H1 (cell line): ENCODE results near the gene DEAF1. TPM values are rescaled to one million over a fixed set of nuclear protein-coding genes. Genes with fewer than 3 reads are reported as not detected.

ENCODE experiments used
- CTCF ChIA-PET: fragments of 300-600 bp; sonication (Branson Sonifier 250); formaldehyde crosslinking; loops from one replicate; lab custom pipeline; 2021; ENCODE audit not compliant: partially characterized antibody; lab: Charles Lee
- POLR2A ChIA-PET: fragments of 300-600 bp; sonication (Branson Sonifier 250); formaldehyde crosslinking; loops from one replicate; lab custom pipeline; 2021; ENCODE audit warnings: inconsistent platforms; ENCODE audit not compliant: partially characterized antibody; lab: Charles Lee
- DNase-seq, 2 experiments: peaks; one replicate each; pipeline versions ENCODE4 v3.0.0 to v3.0.0-alpha.2; 2010 to 2022; ENCODE audit warnings: low spot score in 2 of 2, low read depth in 1 of 2, mixed read lengths in 1 of 2
- FAIRE-seq: peaks from 2 replicates; lab custom pipeline; 2011; peaks lifted over from hg19 to GRCh38; lab: Jason Lieb, UNC
- H2AFZ ChIP-seq: 2 replicates; pipeline ENCODE4 v1.8.1; 2012; ENCODE audit warnings: low read length, inconsistent platforms
- H2AK5ac ChIP-seq: 2 replicates; pipeline ENCODE4 v1.6.1; 2013; ENCODE audit warnings: low read depth, low read length
- H2BK120ac ChIP-seq: replicated peaks from 2 replicates; pipeline ENCODE3; 2013; ENCODE audit warnings: low read depth, low read length, inconsistent platforms
- H2BK12ac ChIP-seq: 2 replicates; pipeline ENCODE4 v1.6.1; 2013; ENCODE audit warnings: low read depth, low read length
- H2BK15ac ChIP-seq: 2 replicates; pipeline ENCODE4 v1.6.1; 2013; ENCODE audit warnings: low read length
- H2BK20ac ChIP-seq: 2 replicates; pipeline ENCODE4 v1.6.1; 2013; ENCODE audit warnings: low read length
- H2BK5ac ChIP-seq: 2 replicates; pipeline ENCODE4 v1.6.1; 2013; ENCODE audit warnings: low read depth, low read length
- H3K14ac ChIP-seq: 2 replicates; pipeline ENCODE4 v1.6.1; 2013; ENCODE audit warnings: inconsistent platforms; ENCODE audit not compliant: insufficient read length
- H3K18ac ChIP-seq: 2 replicates; pipeline ENCODE4 v1.6.1; 2013; ENCODE audit warnings: low read length; ENCODE audit errors: extremely low read depth
- H3K23ac ChIP-seq: 2 replicates; pipeline ENCODE4 v1.6.1; 2013; ENCODE audit warnings: inconsistent platforms; ENCODE audit not compliant: insufficient read length
- H3K23me2 ChIP-seq: 2 replicates; pipeline ENCODE4 v1.6.1; 2013; ENCODE audit warnings: low read depth, low read length
- H3K27ac ChIP-seq: 2 replicates; pipeline ENCODE4 v1.6.1; 2011; ENCODE audit warnings: low read depth, low read length, inconsistent platforms
- H3K27me3 ChIP-seq, 4 experiments: replicated peaks in 1 of 4; 1 replicate in 1 of 4; 2 replicates in 3 of 4; pipeline versions ENCODE4 v1.6.1 to v1.8.1; 2011 to 2013; ENCODE audit warnings: low read length in 3 of 4, mild to moderate bottlenecking in 3 of 4, inconsistent platforms in 2 of 4, mixed read lengths in 2 of 4, moderate library complexity in 1 of 4; ENCODE audit not compliant: control insufficient read depth in 3 of 4, insufficient read depth in 3 of 4; ENCODE audit errors: extremely low read depth in 1 of 4
- H3K36me3 ChIP-seq, 4 experiments: 2 replicates each; pipeline versions ENCODE4 v1.6.1 to v1.8.1; 2011 to 2013; ENCODE audit warnings: mild to moderate bottlenecking in 4 of 4, low read length in 3 of 4, moderate library complexity in 2 of 4, control low read depth in 1 of 4, inconsistent platforms in 1 of 4; ENCODE audit not compliant: insufficient read depth in 4 of 4, control insufficient read depth in 2 of 4
- H3K4ac ChIP-seq: replicated peaks from 2 replicates; pipeline ENCODE3; 2013; ENCODE audit warnings: low read length, low read depth, mixed read lengths, inconsistent platforms; ENCODE audit not compliant: insufficient read length
- H3K4me1 ChIP-seq, 4 experiments: replicated peaks in 1 of 4; 1 replicate in 1 of 4; 2 replicates in 3 of 4; pipeline versions ENCODE4 v1.6.1 to v1.8.1; 2011 to 2013; ENCODE audit warnings: low read length in 3 of 4, inconsistent platforms in 2 of 4, mixed read lengths in 1 of 4; ENCODE audit not compliant: insufficient read depth in 4 of 4, control insufficient read depth in 3 of 4
- H3K4me2 ChIP-seq, 2 experiments: 2 replicates each; pipeline versions ENCODE4 v1.6.1 to v1.8.1; 2011 to 2013; ENCODE audit warnings: low read depth in 2 of 2, low read length in 2 of 2, control low read depth in 1 of 2, inconsistent platforms in 1 of 2, mild to moderate bottlenecking in 1 of 2; ENCODE audit not compliant: insufficient read depth in 1 of 2
- H3K4me3 ChIP-seq, 4 experiments: fragments of 200-600, 300-600 bp in 1 of 4; sonication (generic), shearing (Covaris generic), sonication (Bioruptor Twin) in 1 of 4; 2 replicates each; pipeline versions ENCODE4 v1.5.1 to v1.8.1; 2011 to 2016; ENCODE audit warnings: low read length in 4 of 4, low read depth in 3 of 4, control low read depth in 2 of 4, inconsistent platforms in 2 of 4, mild to moderate bottlenecking in 2 of 4, mixed read lengths in 1 of 4, moderate library complexity in 1 of 4; ENCODE audit not compliant: insufficient read depth in 2 of 4; ENCODE audit errors: extremely low read depth in 1 of 4
- H3K56ac ChIP-seq: replicated peaks from 2 replicates; pipeline ENCODE3; 2013; ENCODE audit warnings: low read depth, mild to moderate bottlenecking, mixed read lengths, low read length, inconsistent platforms; ENCODE audit not compliant: insufficient read length
- H3K79me1 ChIP-seq: 2 replicates; pipeline ENCODE4 v1.6.1; 2013; ENCODE audit warnings: low read depth, low read length, control low read depth
- H3K79me2 ChIP-seq, 2 experiments: 2 replicates each; pipeline versions ENCODE4 v1.6.1 to v1.8.1; 2012 to 2013; ENCODE audit warnings: low read length in 2 of 2, mild to moderate bottlenecking in 2 of 2, inconsistent platforms in 1 of 2; ENCODE audit not compliant: insufficient read depth in 2 of 2, control insufficient read depth in 1 of 2
- H3K9ac ChIP-seq, 4 experiments: replicated peaks in 1 of 4; 1 replicate in 1 of 4; 2 replicates in 3 of 4; pipeline versions ENCODE4 v1.6.1 to v1.8.1; 2011 to 2013; ENCODE audit warnings: low read depth in 3 of 4, low read length in 3 of 4, control low read depth in 2 of 4, mild to moderate bottlenecking in 2 of 4, moderate library complexity in 2 of 4, inconsistent platforms in 1 of 4; ENCODE audit errors: extremely low read depth in 1 of 4
- H3K9me3 ChIP-seq, 2 experiments: 2 replicates each; pipeline versions ENCODE4 v1.6.1 to v1.8.1; 2012 to 2013; ENCODE audit warnings: mild to moderate bottlenecking in 2 of 2, moderate library complexity in 2 of 2, control low read depth in 1 of 2, inconsistent platforms in 1 of 2, low read depth in 1 of 2, low read length in 1 of 2, mixed read lengths in 1 of 2; ENCODE audit not compliant: insufficient read depth in 2 of 2
- H4K20me1 ChIP-seq, 2 experiments: replicated peaks in 1 of 2; 2 replicates each; pipeline versions ENCODE3 to v1.8.1; 2011 to 2013; ENCODE audit warnings: inconsistent platforms in 2 of 2, low read length in 2 of 2, mild to moderate bottlenecking in 1 of 2; ENCODE audit not compliant: insufficient read depth in 2 of 2, control insufficient read depth in 1 of 2
- H4K5ac ChIP-seq: 2 replicates; pipeline ENCODE4 v1.6.1; 2013; ENCODE audit warnings: low read length, low read depth, mixed read lengths, inconsistent platforms; ENCODE audit not compliant: insufficient read length
- H4K8ac ChIP-seq: 2 replicates; pipeline ENCODE4 v1.8.0; 2013; ENCODE audit warnings: mild to moderate bottlenecking, moderate library complexity, low read length, inconsistent platforms; ENCODE audit not compliant: insufficient read depth; ENCODE audit errors: extremely low read depth
- H4K91ac ChIP-seq: replicated peaks from 2 replicates; pipeline ENCODE3; 2013; ENCODE audit warnings: low read length, mixed read lengths, inconsistent platforms; ENCODE audit not compliant: insufficient read length
- WGBS, 2 experiments: shearing (Covaris generic) in 1 of 2; methylation state at CpG; one replicate each; pipeline versions ENCODE4 v1.1.6 to v1.1.7; 2013 to 2015; ENCODE audit warnings: low lambda C conversion rate in 2 of 2, mixed read lengths in 2 of 2, inconsistent platforms in 1 of 2, low coverage in 1 of 2, missing lambda C conversion rate in 1 of 2; ENCODE audit not compliant: insufficient replicate concordance in 2 of 2, insufficient coverage in 1 of 2, insufficient read length in 1 of 2; ENCODE audit errors: extremely low coverage in 1 of 2, missing lambda C conversion rate in 1 of 2; 5-methylcytosine and 5-hydroxymethylcytosine counted together
- polyA plus RNA-seq, 7 experiments: library from polyadenylated mRNA; depleted of rRNA in 3 of 7; stranded (reverse) in 5 of 7; unstranded in 2 of 7; fragments of >200 nt in 5 of 7; fragments of 200-250 nt in 2 of 7; gene quantifications; 1 replicate in 5 of 7; 2 replicates in 1 of 7; 4 replicates in 1 of 7; pipeline versions ENCODE4 v1.2.1 to v1.2.3, GENCODE V29; 2011 to 2013; ENCODE audit warnings: missing spikeins in 2 of 7, mixed read lengths in 2 of 7
- total RNA-seq: library from RNA; stranded (reverse); fragmentation: NEBNext Ultra II Directional; extraction: Animal tissue kit (Norgen Biotek cat#: 25700); gene quantifications from 2 replicates; pipeline ENCODE4 v1.2.1, GENCODE V29; 2021

DEAF1 gene
- total and polyA plus RNA-seq, 2 of the 8 experiments (the other 6 are each of a cell fraction or from before 2014, with no cell fraction given): 47.3 to 58.4 TPM

GRCh38 chr11:660281-660680 is 34.7 kb downstream of the DEAF1 start:
- Histone ChIP-seq H4K91ac (no peak overlapping the region), H3K27ac (no peak overlapping the region), H3K4me1 (no peaks in the 10 kb centered on the region), H2BK20ac (no peak overlapping the region), H3K4me3 (no peak overlapping the region), H2BK5ac (no peak overlapping the region), H3K23ac (no peak overlapping the region), H3K56ac (no peak overlapping the region), H3K27me3 (no peaks in the 10 kb centered on the region), H3K14ac (no peak overlapping the region), H2BK12ac (no peak overlapping the region), H3K18ac (no peak overlapping the region), H2BK120ac (no peak overlapping the region), H2AK5ac (no peak overlapping the region), H4K8ac (no peak overlapping the region), H2BK15ac (no peak overlapping the region), H3K9me3 (peaks cover 0 to 4% of the 10 kb centered on the region in 2 experiments; a peak in 1 of 4 replicates), H3K79me1 (no peaks in the 10 kb centered on the region; the same call in 1 of the 2 replicates), H2AFZ (no peak overlapping the region), H3K36me3 (peaks cover 2 to 16% (median 2%) of the 10 kb centered on the region in 4 experiments; a peak in 4 of 8 replicates), H4K5ac (no peak overlapping the region), H3K79me2 (no peaks in the 10 kb centered on the region; a peak in 1 of 4 replicates), H3K9ac (no peak overlapping the region), H3K4ac (no peak overlapping the region), H4K20me1 (peaks cover 5 to 8% of the 10 kb centered on the region in 2 experiments), H3K4me2 (no peak overlapping the region), H3K23me2 (no peaks in the 10 kb centered on the region)
- CTCF ChIA-PET: interaction anchor here (0.7 to 4.1 kb wide), 10 partner anchors 13 to 115 kb away, joined by 3 to 24 read pairs (median 4); no protein-coding TSS in a partner anchor
- DNase-seq (no peak), FAIRE-seq (no peak)
- 94% methylated on average over 13 of the region's 19 CpGs; no CpG with 5 or more reads in 1 of the 2 experiments for WGBS, 2 experiments
- POLR2A ChIA-PET: interaction anchor here (0.8 to 1.1 kb wide), 2 partner anchors 9 to 22 kb away, joined by 3 read pairs; no protein-coding TSS in a partner anchor
